OCI-LY1 (cell line): Measurements from ENCODE around the gene ELK3.

Experiments used
- H2AFZ ChIP-seq: fragments of 200-600 bp; sonication (generic), shearing (Covaris generic); 2 replicates; pipeline ENCODE4 v1.6.0; 2014; ENCODE audit warnings: antibody characterized with exemption, mild to moderate bottlenecking, low read length
- H3F3A ChIP-seq: fragments of 200-600 bp; sonication (generic), shearing (Covaris generic); 2 replicates; pipeline ENCODE4 v1.6.0; 2014; ENCODE audit warnings: mild to moderate bottlenecking, antibody characterized with exemption, low read length, moderate library complexity; ENCODE audit not compliant: insufficient read depth
- H3K27ac ChIP-seq: fragments of 200-600 bp; sonication (generic); 2 replicates; pipeline ENCODE4 v1.5.1; 2014; ENCODE audit warnings: low read length, mixed run types, mild to moderate bottlenecking, low read depth; ENCODE audit not compliant: poor library complexity, severe bottlenecking
- H3K27me3 ChIP-seq: fragments of 200-600 bp; sonication (generic); 2 replicates; pipeline ENCODE4 v1.6.0; 2014; ENCODE audit warnings: antibody characterized with exemption, mild to moderate bottlenecking, low read length, moderate library complexity; ENCODE audit not compliant: insufficient read depth
- H3K36me3 ChIP-seq: fragments of 200-600 bp; sonication (generic); 2 replicates; pipeline ENCODE4 v1.6.1; 2014; ENCODE audit warnings: mild to moderate bottlenecking, antibody characterized with exemption, low read length, moderate library complexity, mixed read lengths; ENCODE audit not compliant: insufficient read depth
- H3K4me1 ChIP-seq: fragments of 200-600 bp; sonication (generic); 2 replicates; pipeline ENCODE4 v1.5.1; 2014; ENCODE audit warnings: mild to moderate bottlenecking, low read length, moderate library complexity; ENCODE audit not compliant: insufficient read depth, severe bottlenecking
- H3K4me2 ChIP-seq: fragments of 200-600 bp; sonication (generic), shearing (Covaris generic); 2 replicates; pipeline ENCODE4 v1.6.1; 2014; ENCODE audit warnings: low read length
- H3K4me3 ChIP-seq: fragments of 200-600 bp; sonication (generic); 2 replicates; pipeline ENCODE4 v1.5.1; 2014; ENCODE audit warnings: low read length, low read depth, mild to moderate bottlenecking, mixed read lengths; ENCODE audit not compliant: poor library complexity, severe bottlenecking
- H3K79me2 ChIP-seq: fragments of 200-600 bp; shearing (Covaris generic); 2 replicates; pipeline ENCODE4 v1.6.1; 2016; ENCODE audit warnings: mixed run types, low read length, mixed read lengths; ENCODE audit not compliant: insufficient read depth
- H3K9ac ChIP-seq: fragments of 200-600 bp; sonication (generic), shearing (Covaris generic); 2 replicates; pipeline ENCODE4 v1.6.1; 2014; ENCODE audit warnings: mild to moderate bottlenecking, low read length, mixed read lengths
- H3K9me2 ChIP-seq: fragments of 200-600 bp; sonication (generic), shearing (Covaris generic); 2 replicates; pipeline ENCODE4 v1.6.1; 2014; ENCODE audit warnings: low read depth, mild to moderate bottlenecking, low read length, mixed read lengths
- H3K9me3 ChIP-seq: fragments of 200-600 bp; shearing (Covaris generic); 2 replicates; pipeline ENCODE4 v1.6.1; 2014; ENCODE audit warnings: low read length, mixed read lengths
- H4K20me1 ChIP-seq: fragments of 200-600 bp; sonication (generic), shearing (Covaris generic); 2 replicates; pipeline ENCODE4 v1.6.0; 2016; ENCODE audit warnings: mild to moderate bottlenecking, low read length; ENCODE audit not compliant: insufficient read depth
- CTCF ChIP-seq: fragments of 200-600 bp; sonication (generic), shearing (Covaris generic); IDR thresholded peaks from 2 replicates; pipeline ENCODE4 v1.5.1; 2017; ENCODE audit warnings: mild to moderate bottlenecking, antibody characterized with exemption, low read length, moderate library complexity, mixed read lengths
- EZH2 ChIP-seq: fragments of 200-600 bp; sonication (generic), shearing (Covaris generic); IDR thresholded peaks from 2 replicates; pipeline ENCODE4 v1.8.0; 2017; ENCODE audit warnings: borderline replicate concordance, mixed run types, mild to moderate bottlenecking, antibody characterized with exemption, low read length, moderate library complexity, mixed read lengths

Gene ELK3

DNA sequence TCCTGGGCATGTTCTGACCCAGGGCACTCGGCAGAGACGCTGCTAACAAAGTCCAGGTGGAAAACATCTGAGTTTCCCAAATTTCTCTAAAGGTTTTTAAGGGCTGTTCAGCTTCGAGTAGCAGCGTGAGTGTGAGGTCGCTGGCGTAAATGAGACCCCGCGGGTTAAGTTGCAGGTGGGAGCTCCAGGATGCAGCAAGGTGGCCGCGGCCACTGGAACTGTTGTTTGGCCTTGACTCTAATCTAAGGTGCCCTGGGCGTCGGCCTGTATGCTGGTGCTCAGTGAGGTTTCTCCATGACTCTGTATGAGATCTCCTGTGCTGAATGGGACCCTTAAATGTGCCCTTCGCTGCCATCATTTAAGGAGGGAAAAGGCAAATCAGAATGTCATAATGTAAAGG is 50.7 kb downstream of the ELK3 start:
- Histone ChIP-seq H2AFZ (no peak overlapping the region), H3K27ac (no peak overlapping the region), H3K79me2 (no peaks in the 10 kb centered on the region), H3F3A (no peaks in the 10 kb centered on the region), H4K20me1 (no peaks in the 10 kb centered on the region), H3K9me3 (no peaks in the 10 kb centered on the region), H3K9ac (no peak overlapping the region), H3K36me3 (no peaks in the 10 kb centered on the region), H3K4me3 (no peak overlapping the region), H3K4me1 (no peaks in the 10 kb centered on the region), H3K9me2 (no peaks in the 10 kb centered on the region), H3K27me3 (no peaks in the 10 kb centered on the region; the same call in 1 of the 2 replicates), H3K4me2 (no peak overlapping the region)
- no peak for TF ChIP-seq CTCF
- TF ChIP-seq EZH2, result no peak

DNA sequence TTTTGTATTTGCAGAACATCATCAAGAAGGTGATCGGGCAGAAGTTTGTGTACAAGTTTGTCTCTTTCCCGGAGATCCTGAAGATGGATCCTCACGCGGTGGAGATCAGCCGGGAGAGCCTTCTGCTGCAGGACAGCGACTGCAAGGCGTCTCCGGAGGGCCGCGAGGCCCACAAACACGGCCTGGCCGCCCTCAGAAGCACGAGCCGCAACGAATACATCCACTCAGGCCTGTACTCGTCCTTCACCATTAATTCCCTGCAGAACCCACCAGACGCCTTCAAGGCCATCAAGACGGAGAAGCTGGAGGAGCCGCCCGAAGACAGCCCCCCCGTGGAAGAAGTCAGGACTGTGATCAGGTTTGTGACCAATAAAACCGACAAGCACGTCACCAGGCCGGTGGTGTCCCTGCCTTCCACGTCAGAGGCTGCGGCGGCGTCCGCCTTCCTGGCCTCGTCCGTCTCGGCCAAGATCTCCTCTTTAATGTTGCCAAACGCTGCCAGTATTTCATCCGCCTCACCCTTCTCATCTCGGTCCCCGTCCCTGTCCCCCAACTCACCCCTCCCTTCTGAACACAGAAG is 52.8 kb downstream of the ELK3 start:
- no peaks in the 10 kb centered on the region for H4K20me1 ChIP-seq
- H3K36me3 ChIP-seq, result no peaks in the 10 kb centered on the region
- no peak overlapping the region for H3K4me3 ChIP-seq
- H2AFZ ChIP-seq, result no peak overlapping the region
- H3K9me2 ChIP-seq, result no peaks in the 10 kb centered on the region
- no peaks in the 10 kb centered on the region for H3F3A ChIP-seq
- no peak overlapping the region for H3K9ac ChIP-seq
- H3K27ac ChIP-seq, result no peak overlapping the region
- H3K4me1 ChIP-seq, result no peaks in the 10 kb centered on the region
- no peaks in the 10 kb centered on the region for H3K9me3 ChIP-seq
- TF ChIP-seq EZH2 (no peak), CTCF (no peak)
- H3K4me2 ChIP-seq, result no peak overlapping the region
- H3K79me2 ChIP-seq, result no peaks in the 10 kb centered on the region
- H3K27me3 ChIP-seq, result no peaks in the 10 kb centered on the region; the same call in 1 of the 2 replicates

GRCh38 chr12:96247563-96247962 is 53.4 kb downstream of the ELK3 start:
- Histone ChIP-seq H3K27ac (no peak overlapping the region), H3K27me3 (no peaks in the 10 kb centered on the region), H3K36me3 (no peaks in the 10 kb centered on the region), H3K4me2 (no peak overlapping the region), H3K4me3 (no peak overlapping the region), H3K79me2 (no peaks in the 10 kb centered on the region), H3K9ac (no peak overlapping the region), H3F3A (no peaks in the 10 kb centered on the region), H4K20me1 (no peaks in the 10 kb centered on the region), H3K9me3 (no peaks in the 10 kb centered on the region), H3K4me1 (no peaks in the 10 kb centered on the region), H3K9me2 (no peaks in the 10 kb centered on the region), H2AFZ (no peak overlapping the region)
- TF ChIP-seq CTCF (no peak), EZH2 (no peak)
